Measurements from ENCODE around the gene IGLL5. TPM values are rescaled to one million over a fixed set of nuclear protein-coding genes. Genes with fewer than 3 reads are reported as not detected.

The IGLL5 gene
- total RNA-seq, 1 experiment from 2014 or later: not detected

DNA sequence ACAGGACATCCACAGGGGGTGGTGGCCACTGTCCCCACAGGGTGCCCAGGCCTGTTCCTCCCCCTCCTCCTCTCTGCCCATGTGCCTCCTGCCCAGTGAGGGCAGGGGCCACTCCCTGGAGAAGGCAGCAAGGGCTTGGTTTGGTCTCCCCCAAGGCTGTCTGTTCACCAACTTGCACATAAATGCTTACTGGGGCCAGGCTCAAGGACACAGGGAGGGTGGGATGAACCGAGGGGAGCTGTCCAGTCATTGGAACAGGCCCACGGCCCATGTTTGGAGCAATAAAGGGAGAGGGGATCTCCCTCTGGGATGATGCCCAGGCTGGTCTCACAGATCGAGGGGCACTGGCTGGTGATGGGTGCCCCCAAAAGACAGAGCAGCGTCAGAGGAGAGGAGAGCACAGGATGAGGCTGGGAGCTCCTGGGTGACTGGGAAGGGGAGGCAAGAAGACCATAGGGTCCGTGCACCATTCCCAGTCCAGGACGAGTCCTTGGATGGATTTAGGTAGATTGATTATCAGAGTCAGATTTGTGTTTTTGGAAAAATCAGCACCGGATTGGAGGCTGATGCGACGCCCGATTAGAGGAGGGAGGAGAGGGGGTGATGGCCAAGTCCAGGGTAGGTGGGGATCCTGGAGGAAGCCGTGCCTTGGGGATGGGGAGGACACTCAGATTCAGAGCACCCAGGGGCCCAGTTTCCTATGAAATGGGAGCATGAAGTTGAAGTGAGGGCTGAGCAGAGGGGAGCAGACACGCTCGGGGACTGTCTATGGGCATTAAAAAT lies 1.1 kb downstream of the IGLL5 start:
- ChIA-PET CTCF (no interaction called here), POLR2A (no interaction called here)
- Mint-ChIP-seq H3K4me3 (ENCODE audit: unreplicated experiment) (no peak overlapping the region), H3K27me3 (ENCODE audit: insufficient read depth, unreplicated experiment) (peaks cover 75% of the 10 kb centered on the region), H3K4me1 (ENCODE audit: insufficient read depth, unreplicated experiment) (no peaks in the 10 kb centered on the region), H3K36me3 (ENCODE audit: insufficient read depth, unreplicated experiment) (peaks cover 5% of the 10 kb centered on the region), H3K27ac (ENCODE audit: low read depth, unreplicated experiment) (no peak overlapping the region), H3K9me3 (ENCODE audit: unreplicated experiment) (no peaks in the 10 kb centered on the region)
- no TSS peak for BruUV-seq (replicated peaks)
- no peak for TF ChIP-seq CTCF (IDR thresholded peaks at IDR 0.05; ENCODE audit: unreplicated experiment)
- no peak for DNase-seq (ENCODE audit: unreplicated experiment)
- intact Hi-C loops (cut with micrococcal nuclease): no loop called here

DNA sequence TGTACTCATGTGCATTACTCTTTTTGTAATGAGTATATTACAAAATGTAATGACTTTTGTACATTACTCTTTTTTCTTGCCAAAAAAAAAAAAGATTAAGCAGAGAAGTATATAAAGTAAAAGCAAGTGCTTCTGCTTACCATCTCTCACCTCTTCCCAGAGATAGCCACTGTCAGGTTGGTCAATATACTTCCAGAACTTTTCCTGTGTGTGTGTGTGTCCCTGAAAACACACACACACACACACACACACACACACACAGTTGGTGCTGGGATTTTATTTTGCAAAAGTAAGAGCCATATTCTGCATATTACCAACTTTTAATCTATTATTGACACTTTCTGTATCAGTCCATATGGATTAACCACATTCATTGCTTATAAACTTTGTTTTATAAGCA lies 2.5 kb downstream of the IGLL5 start:
- ChIA-PET POLR2A (no interaction called here), CTCF (no interaction called here)
- H3K4me3 Mint-ChIP-seq (ENCODE audit: unreplicated experiment): no peak overlapping the region
- DNase-seq (ENCODE audit: unreplicated experiment): no peak
- intact Hi-C loops (cut with micrococcal nuclease): no loop called here
- H3K27ac Mint-ChIP-seq (ENCODE audit: low read depth, unreplicated experiment): no peak overlapping the region
- H3K36me3 Mint-ChIP-seq (ENCODE audit: insufficient read depth, unreplicated experiment): no peaks in the 10 kb centered on the region
- no peaks in the 10 kb centered on the region for H3K4me1 Mint-ChIP-seq (ENCODE audit: insufficient read depth, unreplicated experiment)
- peaks cover 86% of the 10 kb centered on the region for H3K27me3 Mint-ChIP-seq (ENCODE audit: insufficient read depth, unreplicated experiment)
- BruUV-seq (replicated peaks): no TSS peak
- H3K9me3 Mint-ChIP-seq (ENCODE audit: unreplicated experiment): no peaks in the 10 kb centered on the region
- no peak for TF ChIP-seq CTCF (IDR thresholded peaks at IDR 0.05; ENCODE audit: unreplicated experiment)

- no peaks in the 10 kb centered on the region for H3K9me3 Mint-ChIP-seq (ENCODE audit: unreplicated experiment)
- ChIA-PET POLR2A (no interaction called here), CTCF (interaction anchor here (0.7 kb wide), 1 partner anchor 433 kb away, joined by 4 read pairs; no protein-coding TSS in a partner anchor)
- no TSS peak for BruUV-seq (replicated peaks)
- H3K27ac Mint-ChIP-seq (ENCODE audit: low read depth, unreplicated experiment): no peak overlapping the region
- no peaks in the 10 kb centered on the region for H3K36me3 Mint-ChIP-seq (ENCODE audit: insufficient read depth, unreplicated experiment)
- no peak for TF ChIP-seq CTCF (IDR thresholded peaks at IDR 0.05; ENCODE audit: unreplicated experiment)
- intact Hi-C loops (cut with micrococcal nuclease): no loop called here
- H3K27me3 Mint-ChIP-seq (ENCODE audit: insufficient read depth, unreplicated experiment): peaks cover 86% of the 10 kb centered on the region
- H3K4me3 Mint-ChIP-seq (ENCODE audit: unreplicated experiment): no peak overlapping the region
- no peaks in the 10 kb centered on the region for H3K4me1 Mint-ChIP-seq (ENCODE audit: insufficient read depth, unreplicated experiment)
- DNase-seq (ENCODE audit: unreplicated experiment): no peak
Observed at GRCh38 chr22:22891139-22891621, 3.6 kb downstream of the IGLL5 start.

- Mint-ChIP-seq H3K4me3 (ENCODE audit: unreplicated experiment) (no peak overlapping the region), H3K4me1 (ENCODE audit: insufficient read depth, unreplicated experiment) (no peaks in the 10 kb centered on the region), H3K27me3 (ENCODE audit: insufficient read depth, unreplicated experiment) (peaks cover 91% of the 10 kb centered on the region), H3K9me3 (ENCODE audit: unreplicated experiment) (no peaks in the 10 kb centered on the region), H3K36me3 (ENCODE audit: insufficient read depth, unreplicated experiment) (no peaks in the 10 kb centered on the region), H3K27ac (ENCODE audit: low read depth, unreplicated experiment) (no peak overlapping the region)
- TF ChIP-seq CTCF (IDR thresholded peaks at IDR 0.05; ENCODE audit: unreplicated experiment): no peak
- ChIA-PET CTCF (no interaction called here), POLR2A (no interaction called here)
- BruUV-seq (replicated peaks): no TSS peak
- no peak for DNase-seq (ENCODE audit: unreplicated experiment)
- intact Hi-C loops (cut with micrococcal nuclease): no loop called here
Observed at GRCh38 chr22:22892096-22893052, 4.8 kb downstream of the IGLL5 start.
